DND-41 (cell line): ENCODE data around the gene MAN2A1.
A peak's percentile ranks its signal among the peaks of the same experiment; 100 is the strongest.

ENCODE experiments used
- ATAC-seq: fragments of 200-7000 bp; cut with Tn5 transposase; 3 replicates; pipeline ENCODE4 v1.9.1; 2021; ENCODE audit warnings: low read depth; ENCODE audit not compliant: insufficient read depth
- DNase-seq: peaks from one replicate; pipeline ENCODE4 v3.0.0-alpha.2; 2020
- H2AFZ ChIP-seq: 2 replicates; pipeline ENCODE4 v1.6.0; 2012; ENCODE audit warnings: low read depth, low read length
- H3K27ac ChIP-seq: 2 replicates; pipeline ENCODE4 v1.5.1; 2012; ENCODE audit warnings: low read length, inconsistent platforms
- H3K27me3 ChIP-seq: fragments of 200-600 bp; sonication (generic); 2 replicates; pipeline ENCODE4 v1.6.0; 2012; ENCODE audit warnings: low read length, mild to moderate bottlenecking, inconsistent platforms; ENCODE audit not compliant: insufficient read depth, poor library complexity
- H3K36me3 ChIP-seq: 2 replicates; pipeline ENCODE4 v1.5.1; 2012; ENCODE audit warnings: low read length, inconsistent platforms; ENCODE audit not compliant: insufficient read depth
- H3K4me1 ChIP-seq: 2 replicates; pipeline ENCODE4 v1.5.1; 2012; ENCODE audit warnings: mild to moderate bottlenecking, low read length; ENCODE audit not compliant: insufficient read depth
- H3K4me2 ChIP-seq: 2 replicates; pipeline ENCODE4 v1.6.0; 2012; ENCODE audit warnings: mild to moderate bottlenecking, moderate library complexity, low read length, inconsistent platforms; ENCODE audit not compliant: insufficient read depth
- H3K4me3 ChIP-seq, 2 experiments: fragments of 200-600 bp in 1 of 2; shearing (Covaris generic) in 1 of 2; 2 replicates each; pipeline ENCODE4 v1.5.1; 2012 to 2016; ENCODE audit warnings: inconsistent platforms in 2 of 2, low read length in 2 of 2, mild to moderate bottlenecking in 2 of 2, low read depth in 1 of 2, moderate library complexity in 1 of 2
- H3K79me2 ChIP-seq: 2 replicates; pipeline ENCODE4 v1.6.0; 2012; ENCODE audit warnings: low read length, inconsistent platforms; ENCODE audit not compliant: insufficient read depth
- H3K9ac ChIP-seq: 2 replicates; pipeline ENCODE4 v1.6.0; 2012; ENCODE audit warnings: low read depth, mild to moderate bottlenecking, inconsistent platforms, low read length, moderate library complexity
- H3K9me3 ChIP-seq: 2 replicates; pipeline ENCODE4 v1.5.1; 2012; ENCODE audit warnings: low read length, moderate library complexity, mild to moderate bottlenecking, inconsistent platforms; ENCODE audit not compliant: insufficient read depth, severe bottlenecking
- H4K20me1 ChIP-seq: 2 replicates; pipeline ENCODE4 v1.6.0; 2012; ENCODE audit warnings: low read length; ENCODE audit not compliant: insufficient read depth
- EZH2 ChIP-seq: IDR thresholded peaks from 3 replicates; pipeline ENCODE4 v1.6.1; 2012; ENCODE audit warnings: borderline replicate concordance, low read depth, mild to moderate bottlenecking, moderate library complexity, low read length, inconsistent platforms; ENCODE audit not compliant: severe bottlenecking
- TF ChIP-seq, protein P1 (sequence below): IDR thresholded peaks from 2 replicates; pipeline ENCODE4 v1.5.1; 2012; ENCODE audit warnings: borderline replicate concordance, low read length, moderate library complexity, mild to moderate bottlenecking; ENCODE audit not compliant: poor library complexity, severe bottlenecking; ENCODE audit errors: extremely low read depth

MAN2A1 gene

DNA sequence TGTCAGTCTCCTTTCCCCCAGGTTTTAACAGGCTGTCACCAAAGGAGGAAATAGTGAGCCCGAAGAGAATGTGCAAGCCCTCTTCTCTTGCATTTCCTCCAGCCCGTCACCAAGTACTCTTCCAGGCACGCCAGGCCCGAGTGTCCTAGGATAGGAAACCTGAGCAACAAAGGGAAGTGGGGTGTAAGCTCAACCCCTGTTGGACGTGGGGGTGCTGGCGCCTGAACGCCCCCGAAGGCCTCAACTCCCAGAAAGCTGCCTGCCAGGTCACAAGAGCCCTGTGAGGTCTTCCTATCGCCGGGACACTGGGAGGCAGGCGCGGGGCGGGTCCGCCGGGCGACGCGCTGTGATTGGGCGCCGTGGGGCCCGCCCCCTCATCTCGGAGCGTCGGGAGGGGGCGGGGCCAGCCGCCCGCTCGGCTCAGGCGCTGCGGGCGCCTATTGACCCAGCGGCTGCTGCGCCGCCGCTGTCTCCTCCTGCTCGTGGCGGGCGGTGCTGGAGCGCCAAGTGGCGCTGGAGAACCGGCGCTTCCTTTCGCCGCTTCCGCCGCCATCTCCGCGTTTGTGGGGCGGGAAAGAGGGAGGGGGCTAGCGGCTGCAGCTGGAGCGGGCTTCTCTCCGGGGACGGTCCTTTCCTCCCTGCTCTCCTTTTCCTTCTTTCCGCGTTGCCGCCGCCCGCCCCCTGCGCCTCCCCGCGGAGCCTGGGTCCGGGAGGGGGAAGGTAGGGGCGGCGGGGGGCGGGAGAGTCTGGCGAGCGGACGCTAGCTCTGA lies 572 bp upstream of the MAN2A1 start:
- ATAC-seq (peak; percentile 78), DNase-seq (peak; percentile 86)
- H3K27ac ChIP-seq = peak overlapping the region; percentile 97
- H3K27me3 ChIP-seq = no peaks in the 10 kb centered on the region
- peak overlapping the region; percentile 85 to 92 for H3K4me3 ChIP-seq
- H2AFZ ChIP-seq = peak overlapping the region; percentile 88
- no peaks in the 10 kb centered on the region; the same call in 1 of the 2 replicates for H3K36me3 ChIP-seq
- no peaks in the 10 kb centered on the region for H3K9me3 ChIP-seq
- peaks cover 40% of the 10 kb centered on the region for H3K4me1 ChIP-seq
- H3K9ac ChIP-seq = peak overlapping the region; percentile 95
- H3K79me2 ChIP-seq = peaks cover 43% of the 10 kb centered on the region
- TF ChIP-seq, protein P1, sequence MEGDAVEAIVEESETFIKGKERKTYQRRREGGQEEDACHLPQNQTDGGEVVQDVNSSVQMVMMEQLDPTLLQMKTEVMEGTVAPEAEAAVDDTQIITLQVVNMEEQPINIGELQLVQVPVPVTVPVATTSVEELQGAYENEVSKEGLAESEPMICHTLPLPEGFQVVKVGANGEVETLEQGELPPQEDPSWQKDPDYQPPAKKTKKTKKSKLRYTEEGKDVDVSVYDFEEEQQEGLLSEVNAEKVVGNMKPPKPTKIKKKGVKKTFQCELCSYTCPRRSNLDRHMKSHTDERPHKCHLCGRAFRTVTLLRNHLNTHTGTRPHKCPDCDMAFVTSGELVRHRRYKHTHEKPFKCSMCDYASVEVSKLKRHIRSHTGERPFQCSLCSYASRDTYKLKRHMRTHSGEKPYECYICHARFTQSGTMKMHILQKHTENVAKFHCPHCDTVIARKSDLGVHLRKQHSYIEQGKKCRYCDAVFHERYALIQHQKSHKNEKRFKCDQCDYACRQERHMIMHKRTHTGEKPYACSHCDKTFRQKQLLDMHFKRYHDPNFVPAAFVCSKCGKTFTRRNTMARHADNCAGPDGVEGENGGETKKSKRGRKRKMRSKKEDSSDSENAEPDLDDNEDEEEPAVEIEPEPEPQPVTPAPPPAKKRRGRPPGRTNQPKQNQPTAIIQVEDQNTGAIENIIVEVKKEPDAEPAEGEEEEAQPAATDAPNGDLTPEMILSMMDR = peak; percentile 37
- TF ChIP-seq EZH2 = no peak
- H3K4me2 ChIP-seq = peak overlapping the region; percentile 74
- peaks cover 23% of the 10 kb centered on the region for H4K20me1 ChIP-seq

DNA sequence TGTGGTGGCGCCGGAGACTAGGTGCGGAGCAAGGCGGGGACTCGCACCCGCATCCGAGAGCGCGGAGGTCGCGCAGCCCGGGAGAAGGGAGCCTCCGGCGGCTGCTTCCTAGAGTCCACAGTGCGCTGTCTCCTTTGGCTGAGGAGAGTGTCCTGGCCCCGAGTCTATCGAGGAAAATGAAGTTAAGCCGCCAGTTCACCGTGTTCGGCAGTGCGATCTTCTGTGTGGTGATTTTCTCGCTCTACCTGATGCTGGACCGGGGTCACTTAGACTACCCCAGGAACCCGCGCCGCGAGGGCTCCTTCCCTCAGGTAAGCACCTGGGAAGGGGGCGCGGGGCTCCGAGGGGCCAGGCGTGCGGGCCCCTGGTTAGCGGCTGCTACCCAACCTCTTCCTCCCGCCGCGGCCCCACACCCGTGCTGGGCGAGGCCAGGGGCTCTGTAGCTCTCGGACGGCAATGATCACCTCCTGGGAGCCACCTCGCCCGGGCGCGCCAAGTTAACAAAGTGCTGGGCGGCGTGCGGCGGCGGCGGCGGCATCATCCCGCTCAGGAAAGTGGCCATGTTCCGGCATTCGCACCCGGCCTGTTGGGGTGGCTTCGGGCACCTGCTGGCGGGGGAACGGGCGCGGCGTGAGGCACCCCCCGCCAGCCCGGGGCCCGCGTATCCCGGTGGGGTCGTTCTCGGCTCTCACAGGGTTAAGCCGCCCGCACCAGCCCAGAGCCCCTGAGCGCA lies 681 bp downstream of the MAN2A1 start:
- H3K36me3 ChIP-seq = no peaks in the 10 kb centered on the region; the same call in 1 of the 2 replicates
- peak overlapping the region; percentile 74 for H3K4me2 ChIP-seq
- H3K9ac ChIP-seq = peak overlapping the region; percentile 95
- TF ChIP-seq EZH2 = no peak
- TF ChIP-seq, protein P1 = peak; percentile 24
- ATAC-seq (peak; percentile 30), DNase-seq (peak; percentile 56)
- no peaks in the 10 kb centered on the region for H3K9me3 ChIP-seq
- peak overlapping the region; percentile 78 for H2AFZ ChIP-seq
- H3K27ac ChIP-seq = peak overlapping the region; percentile 97
- peak overlapping the region; percentile 85 to 92 for H3K4me3 ChIP-seq
- peaks cover 52% of the 10 kb centered on the region for H3K4me1 ChIP-seq
- H3K79me2 ChIP-seq = peaks cover 55% of the 10 kb centered on the region
- H4K20me1 ChIP-seq = peaks cover 36% of the 10 kb centered on the region
- H3K27me3 ChIP-seq = no peaks in the 10 kb centered on the region

DNA sequence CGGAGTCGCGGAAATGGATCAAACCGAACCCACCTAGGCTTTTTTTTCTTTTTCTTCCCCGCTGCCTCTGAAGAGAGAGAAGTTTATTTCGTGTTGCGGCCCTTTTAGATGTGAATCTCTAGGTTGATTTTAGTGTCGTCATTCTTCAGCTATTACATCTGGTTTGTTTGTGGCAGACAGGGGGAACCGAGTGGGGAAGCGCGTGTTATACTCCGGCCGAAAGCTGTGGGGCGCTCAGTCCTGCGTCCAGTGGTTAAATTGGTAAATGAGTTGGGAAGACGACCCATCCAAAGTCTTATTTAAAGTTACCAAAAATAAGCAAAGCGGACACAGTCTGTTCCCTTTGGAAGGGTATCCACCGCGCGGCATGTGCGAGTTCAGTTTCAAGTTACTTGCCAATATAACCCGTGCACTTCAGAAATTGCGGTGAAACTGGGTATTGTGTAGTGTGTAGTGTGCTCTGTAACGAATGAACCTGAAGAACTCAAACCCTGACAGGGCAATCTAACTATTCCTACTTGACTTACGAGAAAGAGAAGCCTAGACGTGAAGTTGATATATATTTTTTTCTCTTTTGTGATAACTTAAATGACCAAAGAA lies 1.3 kb downstream of the MAN2A1 start:
- DNase-seq (peak; percentile 60), ATAC-seq (no peak)
- Histone ChIP-seq H3K9me3 (no peaks in the 10 kb centered on the region), H3K36me3 (no peaks in the 10 kb centered on the region; the same call in 1 of the 2 replicates), H4K20me1 (peaks cover 37% of the 10 kb centered on the region), H3K4me2 (peak overlapping the region; percentile 74), H3K27me3 (no peaks in the 10 kb centered on the region), H3K79me2 (peaks cover 61% of the 10 kb centered on the region), H3K9ac (peak overlapping the region; percentile 95), H3K4me3 (peak overlapping the region; percentile 85 to 92), H3K4me1 (peaks cover 58% of the 10 kb centered on the region), H2AFZ (peak overlapping the region; percentile 78), H3K27ac (peak overlapping the region; percentile 97)
- no peak for TF ChIP-seq EZH2
- TF ChIP-seq, protein P1 = peak; percentile 78
